COLO668 (cell line): Measurements from ENCODE around the gene NAE1.
"Not testable (repeated sequence)": the region's sequence is repeated elsewhere in the genome, so short reads cannot be mapped to it uniquely, and the experiment has no call there.

Experiments
- DNase-seq: peaks from one replicate; lab custom pipeline; 2025; ENCODE audit not compliant: unreplicated experiment; lab: John Stamatoyannopoulos, UW

Gene NAE1

GRCh38 chr16:66830422-66831404, at the start of gene NAE1:
Gene NAE1 (minus strand): TSS chr16:66830976. CDS start chr16:66830899, 77 bp downstream.
- DNase-seq = peak; percentile 93

GRCh38 chr16:66878067-66878466, 47.3 kb upstream of the NAE1 start:
- DNase-seq = no peak

GRCh38 chr16:66874079-66874775, 43.5 kb upstream of the NAE1 start:
- no peak for DNase-seq

- no peak for DNase-seq
Observed at GRCh38 chr16:66873685-66874055, 42.9 kb upstream of the NAE1 start.

GRCh38 chr16:66872943-66873684, 42.3 kb upstream of the NAE1 start:
- peak; percentile 85 for DNase-seq

GRCh38 chr16:66872559-66872942, 41.8 kb upstream of the NAE1 start:
- DNase-seq = no peak

- DNase-seq = no peak
Observed at GRCh38 chr16:66871840-66872239, 41.1 kb upstream of the NAE1 start.

- DNase-seq = not testable (repeated sequence)
Observed at GRCh38 chr16:66871363-66871762, 40.6 kb upstream of the NAE1 start.

- no peak for DNase-seq
Observed at GRCh38 chr16:66869424-66869823, 38.6 kb upstream of the NAE1 start.

GRCh38 chr16:66863707-66864106, 32.9 kb upstream of the NAE1 start:
- DNase-seq = no peak

- DNase-seq = no peak
Observed at GRCh38 chr16:66862023-66862520, 31.3 kb upstream of the NAE1 start.

- DNase-seq = no peak
Observed at GRCh38 chr16:66859397-66860068, 28.8 kb upstream of the NAE1 start.

GRCh38 chr16:66858740-66859396, 28.1 kb upstream of the NAE1 start:
- DNase-seq = peak; percentile 32

GRCh38 chr16:66857437-66857836, 26.7 kb upstream of the NAE1 start:
- no peak for DNase-seq

- DNase-seq = no peak
Observed at GRCh38 chr16:66856801-66857200, 26.0 kb upstream of the NAE1 start.

- DNase-seq = no peak
Observed at GRCh38 chr16:66856184-66856730, 25.5 kb upstream of the NAE1 start.

- no peak for DNase-seq
Observed at GRCh38 chr16:66853261-66854139, 22.7 kb upstream of the NAE1 start.

GRCh38 chr16:66851166-66851964, 20.6 kb upstream of the NAE1 start:
- DNase-seq = no peak
